ENCODE measurements around the gene CD99L2. TPM values are rescaled to one million over a fixed set of nuclear protein-coding genes. Genes with fewer than 3 reads are reported as not detected.

The CD99L2 gene
- total RNA-seq, 4 donors from 2014 or later = 97.2 to 122 (median 112) TPM

DNA sequence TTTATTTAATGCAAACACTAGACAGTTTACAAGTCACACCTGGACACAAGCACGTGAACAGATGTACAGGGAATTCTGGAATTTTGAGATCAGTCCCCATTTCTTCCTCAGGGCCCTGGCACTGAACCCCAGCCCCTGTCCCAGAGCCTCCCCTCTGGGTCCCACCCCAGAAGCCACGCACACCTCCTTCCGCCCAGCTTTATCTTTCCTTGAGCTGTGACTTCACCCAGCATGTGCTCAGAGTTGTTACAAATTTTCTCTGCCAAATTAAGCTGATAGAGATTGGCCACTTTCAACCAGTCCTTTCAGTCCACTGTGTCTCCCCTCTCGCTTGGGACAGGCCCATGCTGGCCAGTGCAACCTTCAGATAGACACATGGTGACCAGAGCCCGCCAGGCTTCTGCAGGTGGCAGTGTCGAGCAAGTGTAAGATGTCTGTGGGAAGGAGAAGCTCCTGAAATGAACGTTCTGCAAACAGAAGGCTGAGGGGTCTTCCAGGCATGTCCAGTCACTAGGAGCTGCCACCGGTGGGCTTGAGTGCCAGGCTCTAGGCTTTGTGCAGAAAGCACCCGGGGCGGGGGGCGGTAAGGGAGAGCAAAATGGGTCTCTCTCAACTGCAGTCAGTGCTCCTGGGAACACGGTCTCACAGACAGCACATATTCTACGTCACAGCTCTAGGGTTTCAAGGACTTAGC, 132.0 kb downstream of the CD99L2 start:
- H3K4me3 ChIP-seq = no peak overlapping the region
- DNase-seq (ENCODE audit: low spot score in 2 of 2) = no peak
- TF ChIP-seq POLR2A (IDR thresholded peaks at IDR 0.05) (no peak), EP300 (IDR thresholded peaks at IDR 0.05) (no peak)
- TF ChIP-seq, protein P1, sequence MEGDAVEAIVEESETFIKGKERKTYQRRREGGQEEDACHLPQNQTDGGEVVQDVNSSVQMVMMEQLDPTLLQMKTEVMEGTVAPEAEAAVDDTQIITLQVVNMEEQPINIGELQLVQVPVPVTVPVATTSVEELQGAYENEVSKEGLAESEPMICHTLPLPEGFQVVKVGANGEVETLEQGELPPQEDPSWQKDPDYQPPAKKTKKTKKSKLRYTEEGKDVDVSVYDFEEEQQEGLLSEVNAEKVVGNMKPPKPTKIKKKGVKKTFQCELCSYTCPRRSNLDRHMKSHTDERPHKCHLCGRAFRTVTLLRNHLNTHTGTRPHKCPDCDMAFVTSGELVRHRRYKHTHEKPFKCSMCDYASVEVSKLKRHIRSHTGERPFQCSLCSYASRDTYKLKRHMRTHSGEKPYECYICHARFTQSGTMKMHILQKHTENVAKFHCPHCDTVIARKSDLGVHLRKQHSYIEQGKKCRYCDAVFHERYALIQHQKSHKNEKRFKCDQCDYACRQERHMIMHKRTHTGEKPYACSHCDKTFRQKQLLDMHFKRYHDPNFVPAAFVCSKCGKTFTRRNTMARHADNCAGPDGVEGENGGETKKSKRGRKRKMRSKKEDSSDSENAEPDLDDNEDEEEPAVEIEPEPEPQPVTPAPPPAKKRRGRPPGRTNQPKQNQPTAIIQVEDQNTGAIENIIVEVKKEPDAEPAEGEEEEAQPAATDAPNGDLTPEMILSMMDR (IDR thresholded peaks at IDR 0.05) = no peak
- no peaks in the 10 kb centered on the region for H3K9me3 ChIP-seq
- peaks cover 0 to 9% (median 0%) of the 10 kb centered on the region in 4 donors for H3K4me1 ChIP-seq
- WGBS, 2 donors = 83 to 87% methylated on average over 10 to 13 of the region's 13 CpGs
- no peak overlapping the region for H3K27ac ChIP-seq
- H3K36me3 ChIP-seq = peaks cover 0 to 25% (median 0%) of the 10 kb centered on the region in 3 donors
- H3K27me3 ChIP-seq = no peaks in the 10 kb centered on the region

DNA sequence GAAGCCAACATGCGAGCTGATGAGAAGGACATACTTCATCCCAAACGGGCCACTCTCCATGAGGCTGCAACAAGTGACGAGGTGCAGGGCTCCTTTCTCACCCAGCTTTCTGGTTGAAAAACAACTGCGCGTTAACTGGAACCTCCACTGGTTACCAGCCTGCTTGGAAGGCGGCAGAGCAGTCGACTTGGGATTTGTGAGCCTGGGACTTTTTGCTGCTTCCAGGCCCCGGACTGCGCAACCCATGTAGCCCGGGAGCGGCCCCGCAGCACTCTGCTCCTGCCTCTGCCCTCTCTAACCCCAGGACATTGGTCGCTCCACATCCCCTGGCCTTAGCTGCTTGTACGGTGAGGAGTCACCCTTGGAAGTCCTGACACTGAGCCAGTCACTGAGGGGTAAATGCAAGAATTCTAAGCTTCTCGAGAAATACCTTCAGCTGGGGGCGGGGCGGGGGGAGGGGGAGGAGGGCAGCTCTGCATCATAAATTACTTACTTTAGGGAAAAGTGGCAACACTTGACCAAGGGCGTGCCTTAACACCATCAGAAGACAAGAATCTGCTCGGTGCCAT, 132.6 kb downstream of the CD99L2 start:
- TF ChIP-seq POLR2A (IDR thresholded peaks at IDR 0.05) (no peak), EP300 (IDR thresholded peaks at IDR 0.05) (no peak)
- TF ChIP-seq, protein P1 (IDR thresholded peaks at IDR 0.05) = no peak
- no peak for DNase-seq (ENCODE audit: low spot score in 2 of 2)
- Histone ChIP-seq H3K27me3 (no peaks in the 10 kb centered on the region), H3K4me1 (peaks cover 0 to 9% (median 0%) of the 10 kb centered on the region in 4 donors), H3K27ac (no peak overlapping the region), H3K9me3 (no peaks in the 10 kb centered on the region), H3K36me3 (peaks cover 0 to 25% (median 0%) of the 10 kb centered on the region in 3 donors), H3K4me3 (no peak overlapping the region)
- WGBS, 2 donors = 87 to 90% methylated on average over 14 to 19 of the region's 19 CpGs

DNA sequence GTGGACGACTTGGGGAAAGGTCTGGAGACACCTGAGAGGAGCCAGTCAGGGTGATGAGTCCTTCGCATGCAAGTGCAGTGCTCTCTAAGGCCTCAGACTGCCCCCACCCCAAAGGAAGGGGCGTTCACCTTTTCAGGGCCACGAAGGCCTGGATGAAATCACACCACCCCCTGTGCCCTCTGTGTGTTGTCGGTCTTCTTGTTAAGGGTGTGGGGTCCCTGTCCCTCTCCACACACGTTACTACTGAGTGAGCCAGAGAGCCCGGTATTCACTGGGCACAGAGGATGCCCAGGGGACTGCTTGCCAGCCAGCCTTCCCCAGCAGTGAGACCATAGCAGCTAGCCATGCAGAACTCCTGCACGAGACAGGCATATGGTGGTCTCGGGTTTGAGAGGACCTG, 133.2 kb downstream of the CD99L2 start:
- Histone ChIP-seq H3K27me3 (no peaks in the 10 kb centered on the region), H3K36me3 (peaks cover 0 to 19% (median 0%) of the 10 kb centered on the region in 3 donors), H3K4me1 (peaks cover 0 to 9% (median 0%) of the 10 kb centered on the region in 4 donors), H3K4me3 (no peak overlapping the region), H3K27ac (no peak overlapping the region), H3K9me3 (no peaks in the 10 kb centered on the region)
- 74 to 80% methylated on average over 8 to 9 of the region's 9 CpGs for WGBS, 2 donors
- DNase-seq (ENCODE audit: low spot score in 2 of 2) = no peak
- TF ChIP-seq POLR2A (IDR thresholded peaks at IDR 0.05) (no peak), EP300 (IDR thresholded peaks at IDR 0.05) (no peak)
- TF ChIP-seq, protein P1 (IDR thresholded peaks at IDR 0.05) = no peak

DNA sequence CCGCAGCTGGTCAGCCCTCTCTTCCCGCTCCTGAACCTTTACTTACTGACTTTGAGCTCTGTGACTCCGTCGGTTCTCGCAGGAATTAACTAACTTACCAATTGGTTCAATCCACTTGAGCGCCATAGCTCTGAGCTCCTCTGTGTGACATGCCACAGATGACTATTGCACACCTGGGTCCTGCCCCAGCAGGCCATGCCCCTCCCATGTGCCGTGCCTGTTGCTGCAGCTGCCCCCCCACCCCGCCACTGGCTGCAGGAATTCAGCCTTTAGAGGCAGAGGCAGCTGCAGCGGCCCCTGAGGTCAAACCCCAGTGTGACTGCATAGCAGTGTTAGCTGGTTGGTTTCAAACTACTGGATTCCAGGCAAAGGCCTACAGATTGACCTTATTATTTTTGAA, 134.7 kb downstream of the CD99L2 start:
- Histone ChIP-seq H3K4me1 (peaks cover 0 to 9% (median 0%) of the 10 kb centered on the region in 4 donors), H3K4me3 (no peak overlapping the region), H3K36me3 (peaks cover 0 to 6% (median 0%) of the 10 kb centered on the region in 3 donors), H3K9me3 (no peaks in the 10 kb centered on the region), H3K27me3 (no peaks in the 10 kb centered on the region), H3K27ac (no peak overlapping the region)
- WGBS, 2 donors = 68 to 71% methylated on average over 8 to 9 of the region's 9 CpGs
- TF ChIP-seq, protein P1 (IDR thresholded peaks at IDR 0.05) = no peak
- TF ChIP-seq EP300 (IDR thresholded peaks at IDR 0.05) (no peak), POLR2A (IDR thresholded peaks at IDR 0.05) (no peak)
- no peak for DNase-seq (ENCODE audit: low spot score in 2 of 2)

DNA sequence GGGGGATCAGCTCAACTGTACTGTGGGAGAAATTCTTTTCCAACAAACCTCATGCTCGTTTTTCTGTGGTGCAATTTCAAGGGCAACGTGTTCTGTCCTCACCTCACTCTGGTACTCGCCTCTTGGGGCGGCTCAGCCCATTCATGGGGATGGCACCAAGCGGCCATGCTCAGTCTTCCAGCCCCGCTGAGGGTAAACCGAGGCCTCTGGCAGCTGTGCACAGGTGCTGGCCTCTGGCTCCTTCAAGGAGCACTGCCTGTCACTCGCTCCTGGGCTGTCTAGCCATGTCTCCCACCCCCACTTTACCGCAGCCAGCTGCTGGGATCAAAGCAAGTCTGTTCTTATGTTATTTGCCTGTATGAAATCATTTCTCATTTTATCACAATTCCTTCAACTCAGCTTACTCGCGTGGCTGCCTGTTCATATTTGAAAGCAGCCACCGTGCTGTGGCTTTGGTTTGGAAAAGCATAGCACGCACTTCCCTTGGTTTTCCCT, 135.1 kb downstream of the CD99L2 start:
- no peaks in the 10 kb centered on the region for H3K27me3 ChIP-seq

More for the DNA sequence above, 135.1 kb downstream of the CD99L2 start:
- 73 to 85% methylated on average over 8 to 13 of the region's 13 CpGs for WGBS, 2 donors
- Histone ChIP-seq H3K4me1 (peaks cover 0 to 9% (median 0%) of the 10 kb centered on the region in 4 donors), H3K9me3 (no peaks in the 10 kb centered on the region), H3K36me3 (peaks cover 0 to 2% (median 0%) of the 10 kb centered on the region in 3 donors), H3K4me3 (no peak overlapping the region), H3K27ac (no peak overlapping the region)
- TF ChIP-seq EP300 (IDR thresholded peaks at IDR 0.05) (no peak), POLR2A (IDR thresholded peaks at IDR 0.05) (no peak)
- TF ChIP-seq, protein P1 (IDR thresholded peaks at IDR 0.05) = no peak
- DNase-seq (ENCODE audit: low spot score in 2 of 2) = no peak

All from tibial nerve (tissue), 4 donors.